ENCODE results near the gene IPMK. TPM values are rescaled to one million over a fixed set of nuclear protein-coding genes. Genes with fewer than 3 reads are reported as not detected.
"Not testable (repeated sequence)": the region's sequence is repeated elsewhere in the genome, so short reads cannot be mapped to it uniquely, and the experiment has no call there.

Gene IPMK
- total RNA-seq, 1 donor from 2014 or later: 4.6 TPM

DNA sequence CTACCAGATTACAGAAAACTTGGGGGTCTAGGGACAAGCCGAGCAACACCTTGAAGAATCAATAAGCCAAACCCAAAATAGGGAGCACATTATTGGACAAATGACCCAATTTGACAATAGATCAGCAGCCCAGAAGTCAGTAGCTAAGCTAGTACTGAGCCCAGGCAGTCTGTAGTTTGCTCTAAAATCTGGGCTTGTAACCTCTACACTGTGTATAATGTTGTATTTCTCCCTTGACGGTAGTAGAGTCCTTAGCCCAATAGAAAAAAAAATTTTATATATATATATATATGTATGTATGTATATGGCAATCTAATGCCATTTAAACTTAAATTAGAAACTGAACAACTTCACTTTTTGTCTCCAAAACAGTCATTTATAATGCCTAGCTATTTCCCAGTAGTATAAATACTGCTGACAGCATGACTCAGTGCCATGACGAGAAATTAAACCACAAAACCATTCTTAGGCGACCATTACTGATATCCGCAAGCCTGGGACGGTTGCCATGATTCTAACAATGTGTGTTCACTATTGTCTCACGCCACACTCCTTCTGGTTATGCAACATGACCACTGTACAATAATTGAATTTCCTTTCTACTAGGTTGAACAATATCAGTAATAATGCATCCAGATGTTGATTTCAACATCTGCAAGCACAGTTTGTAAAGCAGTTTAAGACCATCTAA lies 110.5 kb downstream of the IPMK start:
- intact Hi-C loops (cut with micrococcal nuclease): no loop called here

DNA sequence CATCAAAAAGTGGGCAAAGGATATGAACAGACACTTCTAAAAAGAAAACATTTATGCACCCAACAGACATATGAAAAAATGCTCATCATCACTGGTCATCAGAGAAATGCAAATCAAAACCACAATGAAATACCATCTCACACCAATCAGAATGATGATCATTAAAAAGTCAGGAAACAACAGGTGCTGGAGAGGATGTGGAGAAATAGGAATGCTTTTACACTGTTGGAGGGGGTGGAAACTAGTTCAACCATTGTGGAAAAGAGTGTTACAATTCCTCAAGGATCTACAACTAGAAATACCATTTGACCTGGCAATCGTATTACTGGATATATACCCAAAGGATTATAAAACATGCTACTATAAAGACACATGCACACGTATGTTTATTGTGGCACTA lies 111.8 kb downstream of the IPMK start:
- intact Hi-C loops (cut with micrococcal nuclease): not testable (repeated sequence)

DNA sequence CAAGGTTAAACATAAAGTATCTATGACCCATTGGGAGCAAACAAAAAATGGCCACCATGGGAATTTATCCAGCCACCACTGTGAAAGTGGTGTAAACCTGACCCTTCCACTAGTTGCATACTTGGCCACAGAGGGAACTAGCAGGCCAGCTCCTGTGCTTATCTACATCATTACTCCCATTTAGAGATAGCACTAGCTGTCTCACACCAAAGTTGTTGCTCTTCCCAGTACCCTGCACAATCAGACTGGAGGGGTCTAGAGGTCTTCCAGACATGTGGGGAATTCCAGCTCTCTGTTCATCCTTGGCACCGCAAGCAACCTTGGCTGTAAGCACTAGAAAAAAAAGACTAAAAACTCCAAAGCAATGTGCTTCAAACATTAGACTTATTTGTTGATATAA lies 113.9 kb downstream of the IPMK start:
- intact Hi-C loops (cut with micrococcal nuclease): loop anchor here (5.0 kb wide), 1 partner anchor 496 kb away; no protein-coding TSS in a partner anchor

DNA sequence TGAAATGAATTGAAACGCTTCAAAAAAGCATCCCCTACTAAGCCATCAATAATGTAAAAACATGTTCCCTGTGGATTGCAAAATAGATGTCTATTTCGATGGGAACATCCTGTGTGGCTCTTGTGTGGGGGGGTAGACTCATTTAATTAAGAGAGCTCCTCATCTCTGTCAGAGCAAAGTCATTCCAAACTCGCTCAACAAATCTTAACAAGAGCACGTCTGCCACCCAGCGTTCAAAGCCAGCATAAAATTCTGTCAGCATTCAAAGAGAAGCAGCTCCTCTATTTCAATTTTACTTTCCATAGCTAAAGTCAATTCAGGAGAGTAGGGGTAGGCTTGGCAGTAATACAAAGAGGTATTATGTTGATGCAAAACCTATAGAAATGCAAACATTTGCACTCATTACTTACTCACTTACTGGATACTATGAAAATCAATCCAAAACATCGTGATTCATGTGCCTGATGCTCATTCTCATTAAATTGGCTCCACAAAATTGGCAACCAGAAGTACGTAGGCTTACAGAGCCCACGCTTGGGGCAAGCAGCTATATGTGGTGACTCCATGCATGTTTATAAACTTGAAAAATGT lies 114.9 kb downstream of the IPMK start:
- intact Hi-C loops (cut with micrococcal nuclease): loop anchor here (5.0 kb wide), 1 partner anchor 495 kb away; no protein-coding TSS in a partner anchor

DNA sequence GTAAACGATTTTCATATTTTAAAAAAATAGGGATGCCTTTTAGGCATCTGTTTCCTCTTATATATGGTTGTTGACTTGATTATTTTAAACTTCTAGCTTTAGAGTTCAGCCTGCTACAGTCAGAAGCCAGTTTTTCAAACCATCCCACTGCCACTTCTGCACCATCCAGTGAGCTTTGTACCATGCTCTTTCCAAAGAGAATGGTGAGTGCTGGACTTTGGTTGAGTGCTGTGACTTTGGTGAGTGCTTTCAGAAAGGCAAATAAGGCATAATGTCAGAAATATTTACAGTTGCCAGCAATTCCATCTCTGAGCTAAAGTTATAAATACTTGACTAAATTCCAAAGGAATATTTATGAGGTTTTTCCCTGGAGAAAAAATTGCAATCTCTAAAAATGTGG lies 117.4 kb downstream of the IPMK start:
- intact Hi-C loops (cut with micrococcal nuclease): loop anchor here (5.0 kb wide), 1 partner anchor 493 kb away; no protein-coding TSS in a partner anchor

DNA sequence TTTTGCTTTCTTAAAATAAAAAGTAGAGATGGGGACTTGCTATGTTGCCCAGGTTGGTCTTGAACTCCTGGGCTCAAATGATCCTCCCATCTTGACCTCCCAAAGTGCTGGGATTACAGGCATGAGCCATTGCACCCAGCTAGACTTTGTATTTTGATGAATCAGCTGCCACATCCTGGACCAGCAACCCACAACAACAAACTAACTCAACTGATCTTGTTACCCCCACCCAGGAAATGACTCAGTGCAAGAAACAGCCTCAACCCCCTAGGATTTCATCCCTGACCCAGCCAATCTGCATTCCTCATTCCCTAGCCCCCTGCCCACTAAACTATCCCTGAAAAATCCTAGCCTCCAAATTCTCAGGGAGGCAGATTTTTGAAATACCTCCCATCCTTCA lies 123.8 kb downstream of the IPMK start:
- intact Hi-C loops (cut with micrococcal nuclease): no loop called here

Other genes starting within 250 kb of the IPMK start
- 38.4 and 38.6 TPM in 2 replicates for gene CISD1, start 1.3 kb upstream of the IPMK start, total RNA-seq
- 14.9 and 18.6 TPM in 2 replicates for gene UBE2D1, start 67.1 kb upstream of the IPMK start, total RNA-seq
- 56.3 and 60.1 TPM in 2 replicates for gene TFAM, start 117.5 kb upstream of the IPMK start, total RNA-seq
- gene BICC1, start 245.0 kb upstream of the IPMK start, total RNA-seq: not detected in 2 replicates